B cell (primary cell): ENCODE measurements around the gene CAPN15. TPM values are rescaled to one million over a fixed set of nuclear protein-coding genes. Genes with fewer than 3 reads are reported as not detected.

Experiments used
- ATAC-seq: fragments of 200-7000 bp; cut with Tn5 transposase; one replicate; pipeline ENCODE4 v1.10.0; 2021; ENCODE audit warnings: low read depth, mild to moderate bottlenecking, moderate number of reproducible peaks, moderate library complexity
- CTCF ChIA-PET: fragments of 350-600 bp; sonication (Branson Sonifier 250); formaldehyde crosslinking; loops from one replicate; lab custom pipeline; 2021; ENCODE audit warnings: antibody characterized with exemption, inconsistent platforms; lab: Charles Lee
- POLR2A ChIA-PET: fragments of 350-600 bp; sonication (Branson Sonifier 250); formaldehyde crosslinking; loops from one replicate; lab custom pipeline; 2021; ENCODE audit warnings: antibody characterized with exemption; lab: Charles Lee
- DNase-seq: peaks from one replicate; pipeline ENCODE4 v3.0.0; 2013
- H2AFZ ChIP-seq: 2 replicates; pipeline ENCODE4 v1.6.1; 2012; ENCODE audit warnings: mild to moderate bottlenecking, low read depth, low read length; ENCODE audit not compliant: insufficient read depth, poor library complexity, severe bottlenecking
- H3K27ac ChIP-seq, 2 donors: 1 replicate in 1 of 2; 2 replicates in 1 of 2; pipeline ENCODE4 v1.5.1; 2012 to 2013; ENCODE audit warnings: low read length in 2 of 2, mild to moderate bottlenecking in 2 of 2, moderate library complexity in 1 of 2
- H3K27me3 ChIP-seq, 4 experiments: fragments of 200-600 bp in 1 of 4; sonication (generic) in 1 of 4; replicated peaks in 1 of 4; 1 replicate in 2 of 4; 2 replicates in 2 of 4; pipeline versions ENCODE4 v1.6.1 to v1.7.0; 2013 to 2016; ENCODE audit warnings: low read length in 3 of 4, mild to moderate bottlenecking in 2 of 4, mixed read lengths in 1 of 4, moderate library complexity in 1 of 4; ENCODE audit not compliant: insufficient read depth in 4 of 4, control insufficient read depth in 3 of 4; ENCODE audit errors: control extremely low read depth in 1 of 4
- H3K36me3 ChIP-seq, 2 experiments: replicated peaks in 1 of 2; 1 replicate in 1 of 2; 2 replicates in 1 of 2; pipeline versions ENCODE4 v1.6.1 to v1.7.1; 2013; ENCODE audit warnings: low read length in 1 of 2; ENCODE audit not compliant: insufficient read depth in 2 of 2, control insufficient read depth in 1 of 2; ENCODE audit errors: control extremely low read depth in 1 of 2, extremely low read depth in 1 of 2
- H3K4me1 ChIP-seq, 2 donors: fragments of 200-600 bp in 1 of 2; sonication (generic) in 1 of 2; 1 replicate in 1 of 2; 2 replicates in 1 of 2; pipeline versions ENCODE4 v1.5.1 to v1.6.1; 2013 to 2017; ENCODE audit warnings: low read length in 2 of 2; ENCODE audit not compliant: control insufficient read depth in 2 of 2, insufficient read depth in 2 of 2
- H3K4me2 ChIP-seq: replicated peaks from 2 replicates; pipeline ENCODE3; 2012; ENCODE audit warnings: mild to moderate bottlenecking, low read depth, low read length; ENCODE audit not compliant: poor library complexity, severe bottlenecking
- H3K4me3 ChIP-seq, 5 experiments: fragments of 200-600 bp in 1 of 5; sonication (generic) in 1 of 5; 1 replicate in 3 of 5; 2 replicates in 2 of 5; pipeline versions ENCODE4 v1.5.1 to v1.7.0; 2011 to 2016; ENCODE audit warnings: low read length in 4 of 5, mild to moderate bottlenecking in 4 of 5, low read depth in 2 of 5, control low read depth in 1 of 5, moderate library complexity in 1 of 5; ENCODE audit not compliant: insufficient read depth in 1 of 5; ENCODE audit errors: control extremely low read depth in 1 of 5, extremely low read depth in 1 of 5
- H3K79me2 ChIP-seq: fragments of 200-600 bp; sonication (generic); one replicate; pipeline ENCODE4 v1.6.0; 2016; ENCODE audit warnings: low read length; ENCODE audit not compliant: control insufficient read depth, insufficient read depth
- H3K9ac ChIP-seq: fragments of 200-600 bp; sonication (generic); 2 replicates; pipeline ENCODE4 v1.6.1; 2017; ENCODE audit warnings: mild to moderate bottlenecking, low read length, moderate library complexity
- H3K9me3 ChIP-seq, 3 donors: one replicate each; pipeline versions ENCODE4 v1.6.1 to v1.7.1; 2013; ENCODE audit warnings: low read length in 2 of 3; ENCODE audit not compliant: control insufficient read depth in 2 of 3, insufficient read depth in 1 of 3; ENCODE audit errors: control extremely low read depth in 1 of 3
- H4K20me1 ChIP-seq: 2 replicates; pipeline ENCODE4 v1.6.0; 2012; ENCODE audit warnings: mild to moderate bottlenecking, low read length; ENCODE audit not compliant: insufficient read depth, control insufficient read depth, poor library complexity, severe bottlenecking
- H3K27ac Mint-ChIP-seq: one replicate; pipeline ENCODE4 v1.8.0; 2021; ENCODE audit warnings: mixed read lengths
- H3K27me3 Mint-ChIP-seq: one replicate; pipeline ENCODE4 v1.8.0; 2021; ENCODE audit warnings: mixed read lengths
- H3K4me1 Mint-ChIP-seq: one replicate; pipeline ENCODE4 v1.8.0; 2021; ENCODE audit warnings: mixed read lengths
- H3K4me3 Mint-ChIP-seq: one replicate; pipeline ENCODE4 v1.8.0; 2021; ENCODE audit warnings: mixed read lengths
- H3K9me3 Mint-ChIP-seq: one replicate; pipeline ENCODE4 v1.8.0; 2022; ENCODE audit warnings: mixed read lengths; ENCODE audit not compliant: insufficient read depth
- CTCF ChIP-seq: fragments of 200-600 bp; IDR thresholded peaks from one replicate; pipeline ENCODE4 v1.8.0; 2022; ENCODE audit warnings: antibody characterized with exemption, mild to moderate bottlenecking
- EZH2 ChIP-seq: IDR thresholded peaks from 2 replicates; pipeline ENCODE4 v1.6.1; 2012; ENCODE audit warnings: borderline replicate concordance, low read depth, mild to moderate bottlenecking, moderate library complexity, low read length; ENCODE audit not compliant: insufficient read depth, poor library complexity, severe bottlenecking
- WGBS: methylation state at CpG from one replicate; pipeline ENCODE4 v1.1.5; 2013; ENCODE audit warnings: missing lambda C conversion rate; ENCODE audit not compliant: insufficient coverage; 5-methylcytosine and 5-hydroxymethylcytosine counted together
- intact Hi-C: fragments of 100-400 bp; cut with micrococcal nuclease; formaldehyde crosslinking; loops from one replicate; pipeline ENCODE4 v1.10.0; 2022
- polyA plus RNA-seq: library from polyadenylated mRNA; depleted of rRNA; stranded (reverse); fragments of >200 nt; gene quantifications from 2 replicates; pipeline ENCODE4 v1.2.3, GENCODE V29; 2012
- total RNA-seq, 2 donors: library from RNA; stranded (reverse); fragments of 120-200 nt in 1 of 2; gene quantifications; 1 replicate in 1 of 2; 2 replicates in 1 of 2; pipeline versions ENCODE4 v1.2.3 to v1.2.4, GENCODE V29; 2013 to 2022

CAPN15 gene
- total and polyA plus RNA-seq, 2 donors (not counting 1 experiment from before 2014, with no cell fraction given) = 67.2 to 77.2 TPM

GRCh38 chr16:544517-544916 is 17.0 kb downstream of the CAPN15 start:
- H3K27me3 Mint-ChIP-seq = no peaks in the 10 kb centered on the region
- no peaks in the 10 kb centered on the region for H3K4me1 Mint-ChIP-seq
- Histone ChIP-seq H3K9ac (no peak overlapping the region), H3K9me3 (no peaks in the 10 kb centered on the region), H3K4me1 (no peaks in the 10 kb centered on the region), H3K4me2 (no peak overlapping the region), H3K27me3 (no peaks in the 10 kb centered on the region), H3K27ac (no peak overlapping the region), H4K20me1 (peaks cover 47% of the 10 kb centered on the region), H3K4me3 (no peak overlapping the region), H3K79me2 (peaks cover 40% of the 10 kb centered on the region), H2AFZ (no peak overlapping the region), H3K36me3 (no peaks in the 10 kb centered on the region)
- no peaks in the 10 kb centered on the region for H3K9me3 Mint-ChIP-seq
- no peak overlapping the region for H3K4me3 Mint-ChIP-seq
- no peak for DNase-seq
- POLR2A ChIA-PET = no interaction called here
- CTCF ChIA-PET = no interaction called here
- intact Hi-C loops = no loop called here
- ATAC-seq = no peak
- no peak for TF ChIP-seq EZH2
- TF ChIP-seq CTCF = no peak
- WGBS = 100% methylated on average over 13 of the region's 46 CpGs
- H3K27ac Mint-ChIP-seq = no peak overlapping the region

- WGBS = 80% methylated on average over 60 of the region's 60 CpGs
- peaks cover 0 to 3% of the 10 kb centered on the region in 2 experiments for H3K36me3 ChIP-seq
- peak overlapping the region; percentile 40 for H3K4me2 ChIP-seq
- H3K79me2 ChIP-seq = peaks cover 18% of the 10 kb centered on the region
- H3K4me3 ChIP-seq = peak overlapping the region in 1 of 5 experiments; percentile 17
- TF ChIP-seq CTCF = no peak
- DNase-seq (peak; percentile 52), ATAC-seq (peak; percentile 75)
- no peak overlapping the region for H3K27ac Mint-ChIP-seq
- POLR2A ChIA-PET = no interaction called here
- H3K27ac ChIP-seq = no peak overlapping the region
- peaks cover 21% of the 10 kb centered on the region for H4K20me1 ChIP-seq
- H3K27me3 ChIP-seq = no peaks in the 10 kb centered on the region
- H3K4me1 ChIP-seq = no peaks in the 10 kb centered on the region
- no peaks in the 10 kb centered on the region for H3K9me3 ChIP-seq
- no peak overlapping the region for H3K9ac ChIP-seq
- H2AFZ ChIP-seq = no peak overlapping the region
- intact Hi-C loops = no loop called here
- H3K27me3 Mint-ChIP-seq = no peaks in the 10 kb centered on the region
- no peaks in the 10 kb centered on the region for H3K4me1 Mint-ChIP-seq
- no peak overlapping the region for H3K4me3 Mint-ChIP-seq
- CTCF ChIA-PET = no interaction called here
- no peaks in the 10 kb centered on the region for H3K9me3 Mint-ChIP-seq
Measured at GRCh38 chr16:546909-547770, 19.6 kb downstream of the CAPN15 start.
